Activated B cell treated with CpG ODN at 0.5 μM for 24 hours (primary cell): Measurements from ENCODE around the gene ESRRA. TPM values are rescaled to one million over a fixed set of nuclear protein-coding genes. Genes with fewer than 3 reads are reported as not detected.

ENCODE experiments used
- ATAC-seq: fragments of 200-7000 bp; cut with Tn5 transposase; one replicate; pipeline ENCODE4 v1.10.0; 2021; ENCODE audit warnings: low read depth, mild to moderate bottlenecking, moderate library complexity
- CTCF ChIA-PET: fragments of 350-600 bp; sonication (Branson Sonifier 250); formaldehyde crosslinking; loops from one replicate; lab custom pipeline; 2021; ENCODE audit warnings: antibody characterized with exemption; lab: Charles Lee
- POLR2A ChIA-PET: fragments of 350-600 bp; sonication (Branson Sonifier 250); formaldehyde crosslinking; loops from one replicate; lab custom pipeline; 2021; ENCODE audit warnings: antibody characterized with exemption; lab: Charles Lee
- DNase-seq: peaks from one replicate; pipeline ENCODE4 v3.0.0; 2022
- H3K27ac Mint-ChIP-seq: one replicate; pipeline ENCODE4 v1.8.0; 2020; ENCODE audit warnings: mixed read lengths
- H3K27me3 Mint-ChIP-seq: one replicate; pipeline ENCODE4 v1.8.0; 2021; ENCODE audit warnings: mixed read lengths
- H3K36me3 Mint-ChIP-seq: one replicate; pipeline ENCODE4 v1.8.0; 2021; ENCODE audit warnings: low read depth, mixed read lengths
- H3K4me1 Mint-ChIP-seq: one replicate; pipeline ENCODE4 v1.8.0; 2021; ENCODE audit warnings: mixed read lengths
- H3K4me3 Mint-ChIP-seq: one replicate; pipeline ENCODE4 v1.8.0; 2020; ENCODE audit warnings: mild to moderate bottlenecking, mixed read lengths
- H3K9me3 Mint-ChIP-seq: one replicate; pipeline ENCODE4 v1.8.0; 2020; ENCODE audit warnings: mixed read lengths
- CTCF ChIP-seq: fragments of 200-600 bp; IDR thresholded peaks from one replicate; pipeline ENCODE4 v1.8.0; 2022; ENCODE audit warnings: antibody characterized with exemption, mild to moderate bottlenecking
- intact Hi-C: fragments of 100-400 bp; cut with micrococcal nuclease; formaldehyde crosslinking; loops from one replicate; pipeline ENCODE4 v1.15.1; 2024
- total RNA-seq: library from RNA; stranded (reverse); gene quantifications from 2 replicates; pipeline ENCODE4 v1.2.3, GENCODE V29; 2022

The ESRRA gene
- total RNA-seq, 1 donor from 2014 or later = 48.3 TPM

DNA sequence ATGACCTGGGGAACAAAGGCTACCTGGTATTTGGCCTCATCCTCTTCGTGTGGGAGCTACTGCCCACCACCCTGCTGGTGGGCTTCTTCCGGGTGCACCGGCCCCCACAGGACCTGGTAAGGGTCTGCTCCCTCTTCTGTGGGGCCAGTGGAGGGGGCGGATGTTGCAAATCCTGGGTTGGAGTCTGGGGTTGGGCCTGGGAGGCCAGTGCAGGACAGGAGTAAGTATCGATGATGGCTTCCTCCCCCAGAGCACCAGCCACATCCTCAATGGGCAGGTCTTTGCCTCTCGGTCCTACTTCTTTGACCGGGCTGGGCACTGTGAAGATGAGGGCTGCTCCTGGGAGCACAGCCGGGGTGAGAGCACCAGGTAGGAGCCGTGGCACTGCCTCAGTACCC is 17.0 kb upstream of the ESRRA start:
- ChIA-PET CTCF (interaction anchor here (0.9 to 1.2 kb wide), 2 partner anchors 17 to 83 kb away, joined by 4 to 5 read pairs; no protein-coding TSS in a partner anchor), POLR2A (interaction anchor here (0.6 kb wide), 2 partner anchors 43 to 70 kb away, joined by 4 to 8 read pairs; no protein-coding TSS in a partner anchor)
- Mint-ChIP-seq H3K4me1 (peaks cover 20% of the 10 kb centered on the region), H3K27me3 (peaks cover 15% of the 10 kb centered on the region), H3K27ac (no peak overlapping the region), H3K36me3 (no peaks in the 10 kb centered on the region), H3K4me3 (no peak overlapping the region), H3K9me3 (no peaks in the 10 kb centered on the region)
- TF ChIP-seq CTCF = no peak
- DNase-seq = no peak
- intact Hi-C loops = no loop called here
- no peak for ATAC-seq

DNA sequence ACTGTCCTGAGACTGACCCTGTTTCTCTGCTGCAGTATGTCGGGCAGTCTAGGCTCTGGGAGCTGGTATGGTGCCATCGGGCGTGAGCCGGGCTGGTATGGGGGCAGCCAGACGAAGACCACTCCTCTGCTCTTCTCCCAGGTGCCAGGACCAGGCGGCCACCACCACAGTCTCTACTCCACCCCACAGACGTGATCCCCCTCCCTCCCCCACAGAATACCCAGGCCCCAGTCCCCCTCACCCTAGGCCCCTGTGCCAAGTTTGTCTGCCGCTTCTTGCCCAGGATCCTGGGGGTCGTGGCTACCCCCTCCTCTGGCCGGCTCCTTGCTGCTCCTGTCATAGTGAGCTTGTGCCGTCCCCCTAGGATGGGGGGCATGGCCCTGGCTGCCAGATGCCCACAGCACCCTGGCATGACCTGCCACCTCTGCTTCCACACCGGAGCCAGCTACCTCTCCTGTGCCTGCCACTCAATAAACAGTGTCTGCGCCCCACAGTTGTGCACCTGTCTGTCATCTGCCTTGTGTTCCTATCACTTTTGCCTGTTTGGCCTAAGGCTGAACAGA is 16.2 kb upstream of the ESRRA start:
- POLR2A ChIA-PET = interaction anchor here (0.6 to 1.2 kb wide), 3 partner anchors 16 to 85 kb away, joined by 3 to 15 read pairs (median 4); no protein-coding TSS in a partner anchor
- Mint-ChIP-seq H3K27ac (no peak overlapping the region), H3K36me3 (no peaks in the 10 kb centered on the region), H3K4me1 (peaks cover 15% of the 10 kb centered on the region), H3K27me3 (peaks cover 20% of the 10 kb centered on the region), H3K4me3 (no peak overlapping the region), H3K9me3 (no peaks in the 10 kb centered on the region)
- no peak for DNase-seq
- no peak for ATAC-seq
- CTCF ChIA-PET = interaction anchor here (0.9 kb wide), 1 partner anchor 18 kb away, joined by 4 read pairs; no protein-coding TSS in a partner anchor
- no peak for TF ChIP-seq CTCF
- intact Hi-C loops = no loop called here

- H3K9me3 Mint-ChIP-seq = no peaks in the 10 kb centered on the region
These were observed 14.7 kb upstream of the ESRRA start for GRCh38 chr11:64290352-64291261.

GRCh38 chr11:64291262-64291751 is 14.0 kb upstream of the ESRRA start, which contains the start of gene KCNK4:
Gene KCNK4 (plus strand): TSS chr11:64291302. CDS start chr11:64293019, 1,717 bp downstream.
- no peak for TF ChIP-seq CTCF
- intact Hi-C loops = no loop called here
- H3K9me3 Mint-ChIP-seq = no peaks in the 10 kb centered on the region
- peaks cover 36% of the 10 kb centered on the region for H3K27me3 Mint-ChIP-seq
- H3K4me1 Mint-ChIP-seq = peaks cover 12% of the 10 kb centered on the region
- POLR2A ChIA-PET = no interaction called here
- H3K27ac Mint-ChIP-seq = no peak within 1 kb of the TSS
- no peak for ATAC-seq
- CTCF ChIA-PET = interaction anchor here (0.9 kb wide), 1 partner anchor 12 kb away, joined by 3 read pairs; no protein-coding TSS in a partner anchor
- peak within 1 kb of the TSS; percentile 41 for H3K4me3 Mint-ChIP-seq
- no peak for DNase-seq
- no peaks in the 10 kb centered on the region for H3K36me3 Mint-ChIP-seq

More at GRCh38 chr11:64290352-64291261, 14.7 kb upstream of the ESRRA start:
- Mint-ChIP-seq H3K4me1 (peaks cover 15% of the 10 kb centered on the region), H3K4me3 (peak overlapping the region; percentile 41), H3K27me3 (peaks cover 30% of the 10 kb centered on the region), H3K27ac (no peak overlapping the region), H3K36me3 (no peaks in the 10 kb centered on the region)
- CTCF ChIA-PET = interaction anchor here (0.9 to 1.0 kb wide), 2 partner anchors 10 to 12 kb away, joined by 3 read pairs; partner anchors contain the start of gene CATSPERZ
- intact Hi-C loops = no loop called here
- ATAC-seq = no peak
- TF ChIP-seq CTCF = no peak
- POLR2A ChIA-PET = interaction anchor here (1.2 kb wide), 1 partner anchor 18 kb away, joined by 3 read pairs; no protein-coding TSS in a partner anchor
- DNase-seq = no peak
